Measurements from ENCODE around the gene SUSD3.

GRCh38 chr9:93059715-93060578 lies 1.4 kb downstream of the SUSD3 start:
- no peak for TF ChIP-seq EZH2 (IDR thresholded peaks at IDR 0.05; ENCODE audit: borderline replicate concordance, low read depth, low read length, severe bottlenecking)
- no peak for TF ChIP-seq CTCF (IDR thresholded peaks at IDR 0.05; ENCODE audit: borderline replicate concordance, extremely low read depth, low read length, poor library complexity, severe bottlenecking)
